ENCODE results near the gene HMGCL. TPM values are rescaled to one million over a fixed set of nuclear protein-coding genes. Genes with fewer than 3 reads are reported as not detected.

HMGCL gene
- total and polyA plus RNA-seq, 2 of the 13 experiments (the other 11 are each of a cell fraction or from before 2014, with no cell fraction given), result 21.3 to 41.4 TPM

DNA sequence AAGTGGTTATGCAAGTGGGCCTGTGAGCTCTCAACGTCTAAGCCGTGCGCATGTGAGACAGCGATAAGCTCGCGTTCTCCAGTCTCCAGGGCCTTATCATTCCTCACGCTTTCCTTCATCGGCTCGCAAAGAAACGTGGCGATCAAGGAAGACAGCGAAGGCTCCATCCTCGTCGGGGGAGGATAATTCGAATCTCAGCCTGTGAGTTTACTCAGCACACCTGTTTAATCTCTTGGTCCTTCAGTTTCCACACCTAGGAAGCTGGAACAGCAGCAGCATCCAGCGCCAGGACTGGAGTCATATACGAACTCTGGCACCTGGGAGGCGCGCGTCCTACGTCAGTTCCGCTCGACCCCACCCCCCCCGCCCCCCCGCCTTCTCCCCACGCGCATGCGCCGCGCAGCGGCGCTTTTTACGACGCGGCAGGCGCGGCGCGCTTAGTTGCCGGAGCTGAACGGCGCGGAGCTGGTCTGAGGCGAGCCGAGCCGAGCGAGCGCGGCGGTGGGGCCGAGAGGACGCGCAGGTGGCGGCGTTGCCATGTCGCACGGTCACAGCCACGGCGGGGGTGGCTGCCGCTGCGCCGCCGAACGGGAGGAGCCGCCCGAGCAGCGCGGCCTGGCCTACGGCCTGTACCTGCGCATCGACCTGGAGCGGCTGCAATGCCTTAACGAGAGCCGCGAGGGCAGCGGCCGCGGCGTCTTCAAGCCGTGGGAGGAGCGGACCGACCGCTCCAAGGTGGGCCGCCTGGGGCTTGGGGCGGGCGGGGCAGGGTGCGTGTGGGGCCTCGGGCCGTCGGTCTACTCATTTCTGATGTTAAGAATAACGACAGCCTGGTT is 47.0 kb downstream of the HMGCL start, which contains the start of gene PITHD1 (continued):
- TF ChIP-seq ZFP90 (CRISPR knock-in tag; IDR thresholded peaks at IDR 0.05; ENCODE audit: borderline replicate concordance) (peak; percentile 22; the same call in 1 of the 2 replicates), ZNF720 (CRISPR knock-in tag; IDR thresholded peaks at IDR 0.05) (0 out of 2 replicates have a peak, but pooled peaks have one; percentile 62), HOXD1 (CRISPR knock-in tag; IDR thresholded peaks at IDR 0.05) (peak; percentile 25; the same call in 1 of the 2 replicates), SP4 (CRISPR knock-in tag; IDR thresholded peaks at IDR 0.05) (peak; percentile 61), TARDBP (CRISPR knock-in tag; IDR thresholded peaks at IDR 0.05) (peak; percentile 21; the same call in 1 of the 2 replicates), ZBTB42 (CRISPR knock-in tag; IDR thresholded peaks at IDR 0.05) (peak; percentile 73; the same call in 1 of the 2 replicates), NR2C2 (CRISPR knock-in tag; IDR thresholded peaks at IDR 0.05; ENCODE audit: borderline replicate concordance) (peak; percentile 59; the same call in 1 of the 2 replicates), ZNF713 (CRISPR knock-in tag; IDR thresholded peaks at IDR 0.05) (0 out of 2 replicates have a peak, but pooled peaks have one; percentile 4), PRMT3 (CRISPR knock-in tag; IDR thresholded peaks at IDR 0.05; ENCODE audit: borderline replicate concordance, low read depth) (peak; percentile 75; the same call in 1 of the 2 replicates), THAP11 (CRISPR knock-in tag; IDR thresholded peaks at IDR 0.05) (peak; percentile 78), SYNCRIP (IDR thresholded peaks at IDR 0.05; ENCODE audit: insufficient read depth, low read depth, low read length) (no peak), SP140L (CRISPR knock-in tag; IDR thresholded peaks at IDR 0.05; ENCODE audit: borderline replicate concordance) (peak; percentile 68; the same call in 1 of the 2 replicates), ZNF891 (CRISPR knock-in tag; IDR thresholded peaks at IDR 0.05) (peak; percentile 84), ERF (CRISPR knock-in tag; IDR thresholded peaks at IDR 0.05) (peak; percentile 78; the same call in 1 of the 2 replicates), ZNF263 (CRISPR knock-in tag; IDR thresholded peaks at IDR 0.05) (peak; percentile 35), TCF12 (IDR thresholded peaks at IDR 0.05) (no peak), TCF12 (CRISPR knock-in tag; IDR thresholded peaks at IDR 0.05) (peak; percentile 33; the same call in 1 of the 2 replicates), ZNF468 (CRISPR knock-in tag; IDR thresholded peaks at IDR 0.05) (no peak), SUZ12 (IDR thresholded peaks at IDR 0.05; ENCODE audit: low read depth, low read length) (no peak)
- TF ChIP-seq, protein P1, sequence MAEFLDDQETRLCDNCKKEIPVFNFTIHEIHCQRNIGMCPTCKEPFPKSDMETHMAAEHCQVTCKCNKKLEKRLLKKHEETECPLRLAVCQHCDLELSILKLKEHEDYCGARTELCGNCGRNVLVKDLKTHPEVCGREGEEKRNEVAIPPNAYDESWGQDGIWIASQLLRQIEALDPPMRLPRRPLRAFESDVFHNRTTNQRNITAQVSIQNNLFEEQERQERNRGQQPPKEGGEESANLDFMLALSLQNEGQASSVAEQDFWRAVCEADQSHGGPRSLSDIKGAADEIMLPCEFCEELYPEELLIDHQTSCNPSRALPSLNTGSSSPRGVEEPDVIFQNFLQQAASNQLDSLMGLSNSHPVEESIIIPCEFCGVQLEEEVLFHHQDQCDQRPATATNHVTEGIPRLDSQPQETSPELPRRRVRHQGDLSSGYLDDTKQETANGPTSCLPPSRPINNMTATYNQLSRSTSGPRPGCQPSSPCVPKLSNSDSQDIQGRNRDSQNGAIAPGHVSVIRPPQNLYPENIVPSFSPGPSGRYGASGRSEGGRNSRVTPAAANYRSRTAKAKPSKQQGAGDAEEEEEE (CRISPR knock-in tag; IDR thresholded peaks at IDR 0.05; ENCODE audit: borderline replicate concordance), result no peak
